ENCODE results near the gene PIK3R1.
A peak's percentile ranks its signal among the peaks of the same experiment; 100 is the strongest.
"Not testable (repeated sequence)": the region's sequence is repeated elsewhere in the genome, so short reads cannot be mapped to it uniquely, and the experiment has no call there.

Gene PIK3R1

DNA sequence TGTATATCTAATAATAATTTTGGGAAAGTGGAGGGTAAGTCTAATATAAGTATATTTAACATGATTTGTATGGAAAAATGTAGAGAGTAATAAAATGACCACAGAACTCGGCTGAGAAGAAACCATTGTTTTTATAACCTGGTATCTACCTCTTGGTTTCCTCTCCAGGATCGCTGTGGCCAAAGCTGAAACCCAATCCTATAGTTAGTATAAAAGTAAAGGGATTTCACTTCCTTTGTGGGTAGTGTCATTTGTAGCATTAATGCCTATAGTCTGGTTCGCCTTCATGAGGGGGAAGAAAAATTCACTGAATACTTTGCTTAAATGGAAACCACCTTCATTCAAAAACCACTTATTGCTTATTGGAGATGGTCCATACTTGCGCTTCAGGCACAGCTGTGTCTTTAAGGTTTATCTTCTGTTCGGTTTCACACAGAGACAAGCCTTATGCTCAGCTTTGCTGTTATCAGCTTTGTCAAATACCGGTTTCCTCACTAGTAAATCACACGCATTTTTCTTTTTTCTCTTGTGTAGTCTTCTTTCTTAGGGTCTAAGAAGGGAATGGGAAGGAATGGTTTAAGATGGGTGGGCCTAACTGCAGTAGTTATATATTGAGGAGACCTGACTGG is 12.1 kb downstream of the PIK3R1 start:
- DNase-seq, result no peak

DNA sequence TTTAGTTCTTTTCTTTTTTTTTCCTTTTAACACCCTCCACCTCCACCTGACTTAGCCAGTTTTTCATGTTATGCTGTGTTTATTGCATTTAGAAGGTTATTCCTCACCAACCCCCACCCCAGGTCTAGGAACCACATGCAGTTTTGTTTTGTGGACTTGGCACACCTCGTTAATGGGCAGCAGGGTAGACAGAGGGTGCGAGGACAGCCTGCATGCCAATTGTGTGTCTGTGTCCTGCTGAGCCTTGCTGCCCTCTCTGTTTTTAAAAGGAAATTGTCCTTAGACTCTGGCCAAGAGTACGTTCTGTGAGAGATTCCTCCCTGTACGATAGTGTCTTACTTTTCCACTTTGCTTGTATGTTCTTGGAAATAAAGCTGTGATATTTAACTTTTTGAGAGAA is 13.9 kb downstream of the PIK3R1 start:
- DNase-seq, result no peak

DNA sequence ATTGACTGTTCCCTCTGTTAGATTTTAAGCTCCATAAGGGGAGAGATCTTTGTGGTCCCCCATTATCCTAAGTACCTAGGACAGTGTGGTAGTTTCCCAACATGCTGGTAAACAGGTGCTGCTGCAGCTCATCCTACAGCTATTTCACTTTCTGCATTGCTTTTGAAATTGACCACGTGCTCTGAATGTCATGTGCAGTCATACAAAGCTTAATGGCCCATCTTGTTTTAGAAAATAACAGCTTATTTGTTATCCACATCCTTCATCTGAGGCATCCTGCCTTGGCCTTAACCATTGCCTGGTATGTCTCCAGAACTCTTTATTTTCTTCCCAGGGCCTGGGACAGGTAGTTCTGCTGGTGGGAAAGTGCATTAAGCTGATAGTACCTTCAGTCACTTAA is 14.7 kb downstream of the PIK3R1 start:
- DNase-seq, result no peak

GRCh38 chr5:68231414-68232076 is 16.0 kb downstream of the PIK3R1 start:
- DNase-seq, result no peak

GRCh38 chr5:68232277-68232676 is 16.7 kb downstream of the PIK3R1 start:
- DNase-seq, result no peak

GRCh38 chr5:68233075-68233474 is 17.5 kb downstream of the PIK3R1 start:
- no peak for DNase-seq

DNA sequence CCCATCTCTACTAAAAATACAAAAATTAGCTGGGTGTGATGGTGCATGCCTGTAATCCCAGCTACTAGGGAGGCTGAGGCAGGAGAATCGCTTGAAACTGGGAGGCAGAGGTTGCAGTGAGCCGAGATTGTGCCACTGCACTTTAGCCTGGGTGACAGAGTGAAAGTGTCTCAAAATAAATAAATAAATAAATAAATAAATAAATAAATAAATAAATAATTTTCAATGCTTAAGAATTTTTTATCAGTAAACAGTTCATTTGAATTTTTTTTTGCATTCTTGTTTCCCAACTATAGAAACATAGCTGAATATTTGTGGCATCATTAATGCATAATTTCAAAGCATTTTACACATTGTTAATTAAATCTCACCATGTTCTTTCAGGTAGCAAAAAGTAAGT is 19.7 kb downstream of the PIK3R1 start:
- not testable (repeated sequence) for DNase-seq

GRCh38 chr5:68237715-68238114 is 22.2 kb downstream of the PIK3R1 start:
- no peak for DNase-seq

- DNase-seq, result no peak
Observed at GRCh38 chr5:68239487-68239886, 23.9 kb downstream of the PIK3R1 start.

DNA sequence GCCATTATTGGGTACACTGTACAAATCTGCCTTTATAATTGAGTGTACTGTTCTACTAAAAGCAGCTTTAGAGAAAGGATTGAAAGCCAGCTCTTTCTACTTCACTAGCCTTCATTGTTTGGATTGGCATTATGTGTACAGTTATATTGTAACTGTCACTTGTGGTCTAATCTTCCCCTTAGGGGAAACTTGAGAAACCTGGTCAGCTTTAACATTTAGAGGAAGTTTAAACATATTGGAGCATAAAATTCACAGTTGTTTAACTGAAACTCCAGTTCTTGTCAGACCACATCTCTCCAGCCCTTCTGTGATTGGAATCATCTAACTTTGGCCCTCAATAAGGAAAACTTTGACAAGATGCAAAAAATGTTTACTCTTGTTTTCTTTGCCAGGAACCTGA is 24.6 kb downstream of the PIK3R1 start:
- no peak for DNase-seq

DNA sequence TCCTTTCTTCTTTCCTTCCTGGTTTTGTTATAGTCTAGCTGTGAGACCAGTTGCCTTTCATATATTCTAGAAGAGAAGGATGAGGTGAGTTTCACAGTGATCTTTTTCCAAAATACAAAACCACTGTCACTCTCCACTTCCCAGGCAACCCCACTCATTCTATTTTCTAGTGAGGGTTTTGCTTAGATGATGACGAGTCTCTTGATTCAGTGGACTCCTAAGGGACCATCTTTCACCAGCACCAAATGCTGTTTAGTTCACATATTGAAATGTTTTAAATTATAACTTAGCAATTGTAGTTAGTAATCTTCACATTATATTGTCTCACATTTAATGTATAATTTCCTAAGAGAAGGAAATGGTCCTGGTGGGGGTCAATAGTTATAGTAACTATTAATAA is 25.2 kb downstream of the PIK3R1 start:
- DNase-seq, result no peak

DNA sequence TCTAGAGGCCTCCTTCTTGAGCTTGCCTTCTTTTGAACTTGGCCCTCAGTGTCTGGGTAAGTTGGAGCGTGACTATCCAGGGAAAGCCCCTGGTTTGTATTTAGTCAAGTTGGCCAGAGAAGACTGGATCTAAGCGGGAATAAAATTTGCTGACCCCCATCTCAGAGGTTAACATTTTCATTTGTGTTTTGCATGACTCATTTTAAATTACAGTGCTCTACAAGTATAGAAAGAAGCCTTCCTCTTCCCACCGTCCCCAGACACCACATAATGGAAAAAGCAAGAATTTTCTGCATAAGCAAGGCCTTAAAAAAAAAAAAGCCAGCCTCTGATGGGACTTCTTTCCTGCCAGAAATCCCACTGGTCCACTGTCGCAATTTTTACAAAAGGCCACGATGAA is 27.2 kb downstream of the PIK3R1 start:
- DNase-seq, result no peak

DNA sequence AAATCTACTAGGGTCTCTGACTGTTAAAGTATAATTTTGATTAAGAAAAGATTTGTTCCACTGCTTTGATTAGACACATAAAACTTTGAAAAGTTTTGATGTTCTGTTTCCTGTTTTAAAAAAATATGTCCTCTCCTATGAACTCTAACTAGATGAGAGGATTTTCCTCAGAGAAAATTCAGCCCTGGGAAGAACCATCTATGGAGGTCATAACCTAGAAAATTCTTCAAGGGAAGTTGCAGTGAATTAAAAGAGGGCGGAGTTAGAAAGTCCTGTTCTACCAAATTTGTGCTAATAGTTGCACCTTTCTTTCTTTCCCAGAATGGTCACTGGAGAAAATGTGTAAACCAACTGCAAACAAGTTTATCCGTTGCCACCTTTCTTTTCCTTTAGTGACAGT is 27.7 kb downstream of the PIK3R1 start:
- DNase-seq, result no peak

- no peak for DNase-seq
Observed at GRCh38 chr5:68243681-68244080, 28.1 kb downstream of the PIK3R1 start.

DNA sequence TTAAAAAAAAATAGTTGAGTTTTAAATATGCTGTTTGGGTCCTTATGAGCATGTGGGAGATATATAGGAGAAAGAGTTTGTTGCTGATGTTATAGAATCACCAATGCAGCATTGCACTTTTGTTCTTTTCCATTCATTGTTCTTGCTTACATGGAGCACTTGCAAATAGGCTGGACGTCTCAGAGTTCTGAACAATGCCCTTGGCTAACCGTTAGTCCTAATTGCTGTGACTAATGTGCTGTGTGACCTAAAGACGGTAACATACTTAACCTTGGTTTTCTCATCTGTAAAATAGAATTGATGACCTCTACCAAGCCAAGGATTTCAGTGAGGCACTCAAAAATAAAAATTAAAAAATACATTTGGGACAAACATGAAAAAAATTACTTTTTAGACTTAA is 29.8 kb downstream of the PIK3R1 start:
- DNase-seq, result no peak

DNA sequence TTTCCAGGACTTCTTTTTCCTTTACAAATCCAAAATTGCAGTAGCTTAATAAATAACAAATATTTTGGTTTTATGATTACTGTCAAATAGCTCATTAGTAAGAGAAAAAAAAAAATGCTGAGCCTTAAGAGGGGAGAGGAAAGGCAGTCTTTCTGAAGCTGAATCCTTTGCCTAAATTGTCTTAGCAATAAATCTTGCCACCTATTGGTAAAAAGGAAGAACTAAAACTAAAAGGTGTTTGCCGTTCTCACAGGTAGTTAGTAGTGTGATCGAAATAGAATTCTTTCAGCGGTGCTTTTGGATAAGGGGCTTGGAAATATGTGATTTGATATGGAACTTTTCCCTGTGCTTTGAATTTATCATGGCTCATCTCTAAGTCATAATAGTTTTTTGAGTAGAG is 31.2 kb downstream of the PIK3R1 start:
- peak in 1 of 2 experiments; percentile 12 for DNase-seq

GRCh38 chr5:68247627-68248026 is 32.1 kb downstream of the PIK3R1 start:
- DNase-seq, result no peak

DNA sequence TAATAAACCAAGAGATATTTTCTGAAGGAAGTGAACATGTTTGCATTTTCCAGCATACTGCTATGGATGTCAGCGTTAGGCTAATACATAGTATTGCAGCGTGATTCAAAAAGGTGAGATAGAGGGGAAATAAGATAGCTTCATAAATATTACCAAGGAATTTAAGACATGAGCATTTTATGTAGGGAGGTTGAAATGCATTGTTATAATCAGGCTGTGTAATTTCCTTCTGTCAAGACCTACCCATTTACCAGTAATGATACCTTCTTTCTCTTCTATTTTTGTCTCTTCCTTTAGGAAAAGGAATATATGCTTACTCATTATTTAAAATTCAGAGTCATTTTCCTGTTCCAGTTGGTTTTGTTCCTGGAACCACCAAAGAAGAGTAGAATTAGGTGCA is 33.3 kb downstream of the PIK3R1 start:
- no peak for DNase-seq

DNA sequence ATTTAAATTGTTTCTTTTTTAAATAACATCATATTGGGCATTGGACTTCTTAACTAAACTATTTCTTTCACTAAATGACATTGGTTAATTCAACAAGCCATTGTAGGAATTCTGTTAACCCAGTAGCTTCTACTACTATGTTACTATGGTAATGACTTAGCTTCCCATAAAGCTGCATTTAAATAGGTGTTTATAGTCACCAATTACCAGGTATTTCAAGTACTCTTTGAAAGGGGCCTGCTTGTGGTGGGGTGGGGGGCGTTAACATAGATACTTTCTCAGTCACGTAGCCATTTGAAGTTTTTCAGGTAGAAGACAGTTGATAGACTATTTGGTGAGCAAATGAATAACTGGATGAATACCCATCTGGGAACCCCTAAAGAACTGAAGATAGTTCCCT is 34.0 kb downstream of the PIK3R1 start:
- no peak for DNase-seq

DNA sequence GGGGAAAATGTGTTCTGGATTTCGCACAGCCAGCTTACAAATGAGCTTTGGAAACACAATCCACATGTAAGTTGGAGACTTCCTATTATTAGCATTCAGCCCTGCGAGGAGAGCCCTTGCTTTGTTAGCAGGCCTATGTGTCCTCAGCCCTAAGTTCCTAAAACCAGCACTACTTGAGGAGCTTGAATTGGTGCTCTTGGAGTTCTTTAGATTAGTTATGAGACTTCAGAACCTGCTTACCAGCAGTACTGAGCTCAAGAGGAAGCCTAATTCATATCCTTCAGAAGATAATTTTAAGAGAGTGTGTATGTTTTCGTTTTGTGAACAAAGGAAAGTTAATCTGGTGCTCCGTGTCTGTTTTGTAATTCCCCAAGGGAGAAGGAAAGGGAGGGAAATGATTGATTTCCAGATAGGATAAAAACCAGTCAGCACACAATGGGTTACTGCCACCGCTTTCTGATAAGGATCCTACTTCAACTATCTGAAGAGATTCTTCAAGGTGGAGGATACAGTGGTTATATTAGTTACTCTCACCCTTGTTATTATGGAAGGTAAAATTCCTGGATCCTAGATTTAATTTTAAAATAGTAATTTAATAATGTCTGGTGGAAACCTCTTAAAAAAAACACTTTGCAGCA is 35.2 kb downstream of the PIK3R1 start:
- DNase-seq, result no peak

GRCh38 chr5:68251386-68251785 is 35.8 kb downstream of the PIK3R1 start:
- DNase-seq, result no peak

- no peak for DNase-seq
Observed at GRCh38 chr5:68251804-68252522, 36.4 kb downstream of the PIK3R1 start.

DNA sequence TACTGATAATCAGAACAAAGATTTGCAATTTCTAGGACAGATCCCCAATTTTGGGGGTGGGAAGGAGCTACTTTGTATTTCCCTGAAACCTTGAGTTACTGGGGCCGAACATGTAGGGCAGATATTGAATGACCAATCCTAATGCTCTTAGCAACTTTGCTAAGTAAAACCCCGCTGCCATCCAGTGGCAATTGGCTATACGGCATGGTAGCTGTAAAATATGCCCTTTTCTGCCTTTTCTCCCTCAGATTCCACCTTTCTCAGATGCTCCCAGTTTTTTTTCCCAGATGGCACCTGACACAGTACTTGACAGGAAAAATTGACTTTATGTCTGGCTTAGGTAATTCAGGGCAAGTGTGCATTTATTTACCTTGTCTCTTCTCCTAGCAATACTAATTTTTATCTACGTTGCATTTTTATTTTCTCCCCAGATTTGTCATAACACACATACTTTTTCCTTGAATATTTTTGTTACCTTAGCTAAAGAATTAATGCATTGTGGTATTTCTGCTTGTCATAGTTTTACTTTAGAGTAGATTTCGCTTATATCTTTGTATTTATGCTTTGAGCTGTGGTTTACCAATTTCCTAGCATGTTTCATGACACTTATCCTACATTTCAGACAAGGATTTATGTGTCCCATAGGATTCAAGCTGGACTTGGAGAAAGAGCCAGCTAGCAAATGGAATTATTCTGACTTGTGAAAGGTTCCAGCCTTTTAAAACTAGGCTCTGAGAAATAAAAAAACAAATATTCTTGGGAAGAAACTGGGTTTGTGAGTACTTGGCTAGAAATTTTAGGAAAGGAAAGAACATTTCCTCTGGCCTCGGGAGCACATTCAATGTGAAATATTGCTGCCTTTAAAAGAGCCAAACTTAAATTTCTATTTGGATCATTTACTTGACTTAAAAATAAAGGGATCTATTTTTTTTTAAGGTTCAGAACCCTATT is 37.4 kb downstream of the PIK3R1 start:
- peak; percentile 5 to 66 for DNase-seq
